GM18526 (cell line): ENCODE measurements around the gene PRKCA.

ENCODE experiments used
- POLR2A ChIP-seq: IDR thresholded peaks from 3 replicates; pipeline ENCODE4 v1.6.1; 2011; ENCODE audit not compliant: insufficient read length; ENCODE audit errors: extremely low read depth

PRKCA gene

DNA sequence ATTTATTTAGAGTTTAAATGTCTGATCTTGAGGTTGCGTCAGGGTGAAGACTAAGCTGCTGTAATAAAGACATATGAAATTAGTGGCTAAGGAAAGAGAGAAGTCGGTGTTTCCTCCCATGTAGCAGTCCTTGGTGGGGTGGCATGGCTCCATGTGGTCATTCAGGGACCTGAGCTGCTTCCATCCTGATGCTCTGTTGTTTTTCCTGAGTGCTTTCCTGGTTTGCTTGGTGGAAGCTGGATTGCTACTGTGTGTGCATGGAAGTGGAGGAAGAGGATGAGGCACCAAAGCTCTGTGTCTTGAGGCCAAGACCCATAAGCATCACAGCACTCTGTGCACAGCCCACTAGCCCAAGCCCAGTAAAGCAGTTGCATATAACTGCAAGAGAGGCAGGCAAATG is 290.7 kb downstream of the PRKCA start:
- no peak for TF ChIP-seq POLR2A

DNA sequence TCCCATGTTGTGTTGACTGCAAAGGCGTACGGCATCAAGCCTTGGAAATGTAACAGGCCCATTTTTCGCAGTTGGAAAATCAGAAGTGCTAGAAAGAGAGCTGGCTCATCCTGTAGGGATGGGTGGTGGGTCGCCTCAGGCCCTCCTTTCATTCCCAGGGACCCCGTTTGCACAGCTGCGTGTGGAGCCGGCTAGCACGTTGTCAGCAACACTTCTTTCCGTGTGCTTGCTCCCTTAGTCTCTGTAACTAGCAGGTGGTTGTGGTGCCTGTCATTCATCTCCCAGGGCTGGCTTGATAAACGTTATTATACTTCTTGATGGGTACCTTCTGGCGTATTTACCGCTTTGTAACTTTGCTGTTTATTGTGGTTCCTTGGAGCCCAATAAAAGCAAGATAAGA is 293.5 kb downstream of the PRKCA start:
- no peak for TF ChIP-seq POLR2A

DNA sequence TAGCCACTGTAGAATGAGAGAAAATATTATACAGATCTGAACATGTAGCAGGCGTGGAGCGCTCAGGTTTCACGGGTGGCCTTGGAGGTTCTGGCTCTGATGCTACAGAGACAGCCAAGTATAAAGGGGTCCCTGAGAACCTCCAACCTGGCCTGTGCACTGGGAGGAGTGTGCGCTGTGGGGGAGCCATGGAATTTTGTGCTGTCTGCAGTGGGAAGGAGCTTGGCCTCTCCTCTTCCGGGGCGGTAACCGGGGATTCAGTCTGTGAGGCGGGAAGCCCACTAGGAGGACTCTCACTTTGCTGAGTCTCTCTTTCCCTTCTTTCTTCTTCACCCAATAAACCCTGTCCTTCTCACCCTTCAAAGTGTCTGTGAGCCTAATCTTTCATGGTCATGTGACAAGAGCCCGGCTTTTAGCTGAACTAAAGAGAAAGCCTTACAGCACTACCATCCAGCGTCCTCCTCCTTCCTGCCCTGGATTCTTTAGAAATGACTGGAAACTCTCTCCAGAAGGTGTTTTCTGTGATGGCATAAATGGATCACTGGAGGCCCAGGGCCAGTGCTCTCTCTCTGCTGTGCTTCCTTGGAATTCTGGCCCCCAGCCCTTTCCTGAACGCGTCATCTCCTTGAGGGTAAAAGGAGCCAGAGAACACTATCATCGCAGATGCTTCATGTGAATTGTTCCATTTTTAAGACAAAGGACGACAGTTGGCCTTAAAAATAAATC is 300.4 kb downstream of the PRKCA start:
- no peak for TF ChIP-seq POLR2A

DNA sequence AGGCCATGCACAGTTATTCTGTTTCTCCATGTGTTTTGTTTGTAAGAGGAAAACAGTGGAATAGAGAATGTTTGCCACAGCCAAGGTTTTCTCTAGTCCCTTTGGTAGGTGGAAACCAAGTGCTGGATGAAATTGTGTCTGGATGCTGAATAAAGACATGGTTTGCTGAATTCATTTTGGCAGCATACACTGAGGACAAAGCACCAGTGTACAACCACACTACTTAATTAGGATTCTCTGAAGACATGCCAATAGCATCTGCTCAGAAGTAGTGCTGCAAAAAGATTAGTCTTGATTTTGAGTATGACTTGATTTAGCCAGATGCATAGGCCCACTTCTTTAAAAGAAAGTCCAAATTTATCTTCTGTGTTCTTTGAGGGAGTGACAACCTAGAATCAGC is 302.0 kb downstream of the PRKCA start:
- TF ChIP-seq POLR2A: no peak

DNA sequence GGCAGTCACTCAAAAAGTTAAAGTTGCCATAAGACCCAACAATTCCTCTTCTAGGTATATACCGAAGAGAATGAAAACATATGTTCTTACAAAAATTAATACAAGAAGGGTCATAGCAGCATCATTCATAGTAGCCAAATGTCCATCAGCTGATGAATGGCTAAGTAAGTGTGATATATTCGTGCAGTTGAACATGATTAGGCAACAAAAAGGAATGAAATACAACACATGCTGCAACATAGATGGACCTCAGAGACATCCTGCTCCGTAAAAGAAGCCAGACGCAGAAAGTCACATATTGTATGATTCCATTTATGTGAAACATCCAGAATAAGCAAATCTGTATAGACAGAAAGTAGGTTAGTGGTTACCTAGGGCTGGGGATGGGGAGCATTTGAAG is 303.1 kb downstream of the PRKCA start:
- TF ChIP-seq POLR2A: no peak

DNA sequence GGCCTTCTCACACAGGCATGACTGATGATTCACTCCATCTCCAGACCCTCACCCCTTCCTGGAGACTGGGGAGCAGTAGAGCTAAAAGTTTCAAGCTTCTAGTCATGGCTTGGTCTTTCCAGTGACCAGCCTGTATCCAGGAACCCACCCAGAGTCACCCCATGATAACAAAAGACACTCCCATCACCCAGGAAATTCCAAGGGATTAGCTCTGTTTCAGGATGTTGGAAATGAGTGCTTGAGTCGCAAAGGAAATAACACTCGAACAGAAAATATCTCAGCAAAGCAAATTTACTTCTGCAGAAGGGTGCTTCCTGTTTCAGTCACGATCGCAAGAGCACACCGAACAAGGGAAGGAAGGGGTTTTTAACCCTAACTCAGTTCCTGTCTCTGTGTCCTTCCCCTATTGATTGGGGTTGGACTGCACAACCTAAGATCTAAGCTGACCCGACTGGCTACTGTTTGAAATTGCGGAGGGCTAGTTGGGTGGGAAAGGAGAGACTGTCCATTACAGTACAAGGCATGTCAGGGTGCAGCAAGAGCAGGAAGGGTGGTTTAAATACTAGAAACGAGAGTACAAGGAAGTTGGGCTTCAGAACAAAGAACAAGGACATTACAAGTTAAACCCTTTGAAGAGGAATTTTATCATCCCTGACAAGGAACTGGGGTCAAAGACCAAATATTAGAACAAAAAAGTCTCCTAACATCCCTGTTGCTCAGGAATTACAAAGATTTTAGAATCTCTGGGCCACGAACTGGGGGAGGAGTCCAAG is 308.1 kb downstream of the PRKCA start:
- no peak for TF ChIP-seq POLR2A

DNA sequence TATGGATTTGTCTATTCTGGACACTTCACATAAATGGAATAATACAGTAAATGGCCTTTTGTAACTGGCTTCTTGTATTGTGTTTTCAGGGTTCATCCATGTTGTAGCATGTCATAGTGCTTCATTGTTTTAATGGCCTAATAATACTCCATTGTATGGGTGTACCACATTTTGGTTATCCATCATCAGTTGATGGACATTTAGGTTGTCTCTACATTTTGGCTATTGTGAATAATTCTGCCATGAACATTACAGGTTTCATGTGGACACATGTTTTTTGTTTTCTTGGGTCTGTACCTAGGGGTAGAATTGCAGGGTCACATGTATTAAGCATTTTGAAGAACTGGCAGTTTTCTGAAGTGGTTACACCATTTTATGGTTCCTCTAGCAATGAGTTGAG is 309.0 kb downstream of the PRKCA start:
- no peak for TF ChIP-seq POLR2A

DNA sequence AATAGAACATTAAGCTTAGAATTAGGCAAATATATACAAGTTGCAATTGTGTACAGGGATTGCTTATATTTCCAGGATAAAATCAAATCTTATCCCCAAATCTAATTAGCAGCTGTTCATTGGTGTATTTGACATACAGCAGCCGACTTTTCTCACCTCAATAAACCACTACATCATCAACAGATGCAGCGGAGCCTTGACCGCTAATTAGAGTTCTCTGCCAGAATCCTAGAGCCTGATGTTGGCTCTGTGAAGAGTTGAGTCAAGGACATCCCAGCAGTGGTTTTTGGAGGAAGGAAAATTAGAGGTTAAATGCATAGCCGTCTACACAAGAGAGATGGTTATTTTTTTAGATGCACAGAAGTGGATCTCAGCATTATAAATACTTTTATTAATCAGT is 310.6 kb downstream of the PRKCA start:
- TF ChIP-seq POLR2A: no peak

DNA sequence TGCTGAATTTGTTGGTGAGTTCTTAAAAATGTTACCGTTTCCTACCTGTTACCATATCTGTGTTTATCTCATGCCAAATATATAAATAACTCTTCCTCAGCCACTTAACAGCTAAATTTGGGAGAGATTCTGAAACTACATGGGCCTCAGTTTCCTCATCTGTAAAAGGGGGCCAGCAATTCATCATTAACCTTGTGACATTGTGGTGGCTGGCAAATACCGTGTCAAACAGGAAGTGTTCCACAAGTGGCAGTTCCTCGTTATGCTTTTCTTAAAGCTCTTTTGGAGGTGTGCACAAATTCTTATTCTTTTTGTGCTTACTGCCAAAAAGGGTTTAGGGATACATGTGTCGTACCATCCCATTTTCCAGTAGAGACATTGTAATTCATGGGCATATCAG is 312.1 kb downstream of the PRKCA start:
- no peak for TF ChIP-seq POLR2A

DNA sequence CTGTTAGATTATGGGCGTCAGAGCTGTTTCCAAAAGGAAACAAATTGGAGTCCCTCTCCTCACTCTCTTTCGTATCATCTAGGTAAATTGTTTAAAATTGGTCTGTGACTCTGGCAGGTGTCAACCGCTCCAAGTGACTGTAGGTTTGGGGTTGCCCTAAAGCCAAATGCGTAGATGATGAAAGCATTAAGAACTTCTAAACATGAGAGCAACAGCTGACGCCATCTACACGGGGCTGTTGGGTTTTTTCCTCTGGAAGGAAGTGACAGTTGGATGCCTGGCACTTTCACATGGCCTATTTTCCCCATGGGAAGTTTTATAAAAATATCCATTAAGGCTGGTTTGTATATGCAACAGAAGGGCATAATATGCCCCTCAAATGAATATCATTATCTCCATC is 316.8 kb downstream of the PRKCA start:
- no peak for TF ChIP-seq POLR2A

DNA sequence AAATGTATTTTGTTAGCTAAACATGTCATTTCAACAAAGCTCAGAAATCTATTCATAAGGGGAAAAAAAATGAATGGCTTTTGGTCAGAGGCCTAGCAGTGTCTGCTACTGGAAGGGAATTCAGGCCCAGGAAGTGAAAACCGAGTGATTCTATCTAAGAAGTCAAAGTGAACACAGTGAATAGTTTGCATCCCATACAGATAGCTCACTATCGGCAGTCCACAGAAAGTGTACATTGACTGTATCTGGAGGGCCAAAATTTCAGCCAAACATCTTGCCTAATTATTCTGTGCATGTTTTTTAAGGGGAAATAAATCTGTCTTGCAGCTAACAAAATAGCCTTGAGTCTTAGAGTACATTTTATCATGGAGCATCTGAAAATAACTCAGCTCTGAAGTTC is 318.1 kb downstream of the PRKCA start:
- TF ChIP-seq POLR2A: no peak

DNA sequence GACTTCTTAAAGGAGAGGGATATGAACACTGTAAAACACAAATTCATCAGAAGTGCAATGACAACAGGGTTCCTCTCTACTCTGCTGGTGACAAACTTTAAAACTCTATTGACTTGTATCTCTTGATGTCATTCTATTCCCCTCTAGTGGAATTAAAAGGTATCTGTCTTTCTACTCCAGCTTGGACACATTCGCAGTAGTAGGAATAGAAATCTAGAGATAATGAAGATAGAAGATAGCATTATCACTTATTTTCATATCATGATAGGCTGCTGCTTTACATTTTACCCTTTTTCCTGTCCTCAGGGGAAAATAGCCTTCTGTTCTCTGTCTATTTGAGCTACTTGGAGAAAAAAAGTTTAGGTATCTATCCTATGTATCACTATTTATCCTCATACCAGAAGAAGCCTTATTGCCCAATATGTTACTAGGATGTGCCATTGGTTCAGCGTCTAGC is 322.9 kb downstream of the PRKCA start:
- no peak for TF ChIP-seq POLR2A

DNA sequence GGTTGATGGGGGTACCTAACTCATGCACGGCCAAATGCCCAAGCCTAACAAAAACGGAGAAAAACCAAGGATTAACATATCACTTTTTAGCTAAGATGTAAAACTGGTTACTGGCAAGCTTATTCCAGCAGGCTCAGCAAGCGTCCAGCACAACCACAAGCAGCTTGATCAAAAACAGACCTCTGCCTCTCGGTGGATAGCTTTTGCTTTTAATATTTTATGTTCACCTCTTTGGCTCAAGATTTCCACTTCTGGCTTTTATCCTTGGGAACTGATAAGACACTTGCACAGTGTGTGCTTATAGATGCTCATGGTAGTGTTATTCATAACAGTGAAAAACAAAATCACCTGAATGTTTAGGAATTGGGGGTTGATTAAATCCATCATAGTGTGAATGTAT is 325.6 kb downstream of the PRKCA start:
- TF ChIP-seq POLR2A: no peak

DNA sequence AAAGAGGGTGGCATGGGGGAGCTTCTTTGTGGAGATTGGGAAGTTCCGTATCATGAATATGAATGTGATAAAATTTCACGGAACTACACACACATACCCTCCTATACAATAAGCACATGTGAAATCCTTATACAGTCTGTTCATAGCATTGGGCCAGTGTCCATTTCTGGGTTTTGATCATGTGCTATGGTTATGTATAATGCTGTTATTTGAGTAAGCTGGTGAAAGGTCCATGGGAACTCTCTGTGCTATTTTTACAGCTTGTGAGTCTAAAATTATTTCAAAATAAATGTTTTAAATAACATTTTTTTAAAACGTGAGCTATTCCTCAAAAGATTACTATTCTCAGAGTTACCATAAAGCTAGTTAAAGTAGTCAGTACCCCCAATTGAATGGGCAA is 327.3 kb downstream of the PRKCA start:
- no peak for TF ChIP-seq POLR2A

DNA sequence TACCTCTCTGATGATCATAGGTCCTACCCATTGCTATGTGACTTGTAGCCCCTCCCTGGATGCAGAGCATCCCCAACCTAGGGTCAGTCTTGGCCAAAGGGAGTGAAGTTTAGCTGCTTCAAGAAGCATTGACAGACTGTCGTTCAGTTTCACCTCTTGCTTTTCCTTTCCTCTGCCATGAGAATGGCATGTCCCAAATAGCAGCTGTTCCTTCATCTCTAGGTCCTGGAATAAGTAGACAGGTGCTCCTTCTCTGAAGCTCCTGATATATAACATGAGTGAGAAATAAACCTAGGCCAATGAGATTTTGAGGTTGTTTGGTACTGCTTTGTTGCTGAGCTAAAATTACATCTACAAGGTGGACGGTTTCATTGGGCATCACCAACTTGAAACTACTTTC is 328.0 kb downstream of the PRKCA start:
- TF ChIP-seq POLR2A: no peak

DNA sequence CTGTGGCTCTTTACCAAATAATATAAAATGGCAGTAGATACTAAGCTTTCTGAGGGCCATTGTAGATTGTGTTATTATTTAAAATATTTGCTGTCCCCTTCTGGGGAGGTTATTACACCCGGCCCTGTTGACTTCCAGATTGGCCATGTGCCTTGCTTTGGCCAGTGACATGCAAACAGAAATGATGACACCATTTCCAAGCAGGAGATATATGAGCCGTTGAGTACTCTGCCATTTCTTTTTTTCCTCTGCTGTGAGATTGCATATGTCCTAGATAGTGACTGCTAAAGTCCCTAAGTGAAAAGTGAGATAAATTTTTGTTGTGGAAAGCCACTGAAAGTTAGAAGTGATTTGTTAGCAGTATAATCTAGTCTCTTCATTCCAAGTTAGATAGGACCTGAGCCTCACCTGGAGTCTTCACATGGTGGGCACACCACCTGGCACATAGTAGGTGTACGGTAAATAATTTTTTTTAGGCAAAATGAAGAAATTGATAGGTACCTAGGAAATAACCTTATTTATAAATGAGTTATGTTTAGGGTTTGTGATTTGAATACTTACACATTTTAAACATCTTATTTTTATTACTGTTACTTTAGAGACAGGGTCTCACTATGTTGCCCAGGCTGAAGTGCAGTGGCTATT is 328.5 kb downstream of the PRKCA start:
- TF ChIP-seq POLR2A: no peak
